Neuronal stem cell (in vitro differentiated cells): ENCODE data around the gene CLEC18C.
"Not testable (repeated sequence)": the region's sequence is repeated elsewhere in the genome, so short reads cannot be mapped to it uniquely, and the experiment has no call there.

Experiments used
- DNase-seq: peaks from one replicate; pipeline ENCODE4 v3.0.0-alpha.2; 2013; ENCODE audit warnings: low spot score
- H2AFZ ChIP-seq: one replicate; pipeline ENCODE4 v1.6.1; 2013; ENCODE audit warnings: mild to moderate bottlenecking, low read length, inconsistent platforms
- H2AK5ac ChIP-seq: 2 replicates; pipeline ENCODE4 v1.6.1; 2013; ENCODE audit warnings: low read depth, mild to moderate bottlenecking, inconsistent platforms, low read length, moderate library complexity, mixed read lengths
- H2BK120ac ChIP-seq: 2 replicates; pipeline ENCODE4 v1.6.1; 2013; ENCODE audit warnings: low read depth, mild to moderate bottlenecking, inconsistent platforms, low read length, moderate library complexity, mixed read lengths
- H2BK12ac ChIP-seq: one replicate; pipeline ENCODE4 v1.6.1; 2013; ENCODE audit warnings: low read length, inconsistent platforms
- H2BK15ac ChIP-seq: 2 replicates; pipeline ENCODE4 v1.6.1; 2013; ENCODE audit warnings: mild to moderate bottlenecking, low read length, inconsistent platforms, mixed read lengths
- H2BK5ac ChIP-seq: one replicate; pipeline ENCODE4 v1.6.1; 2013; ENCODE audit warnings: inconsistent platforms, mild to moderate bottlenecking, low read length, moderate library complexity
- H3K14ac ChIP-seq: one replicate; pipeline ENCODE4 v1.6.1; 2013; ENCODE audit warnings: low read length, inconsistent platforms
- H3K18ac ChIP-seq: 2 replicates; pipeline ENCODE4 v1.6.1; 2013; ENCODE audit warnings: low read length, inconsistent platforms
- H3K23ac ChIP-seq: 2 replicates; pipeline ENCODE4 v1.6.1; 2013; ENCODE audit warnings: low read depth, mild to moderate bottlenecking, mixed read lengths, low read length, inconsistent platforms; ENCODE audit not compliant: poor library complexity
- H3K27ac ChIP-seq: replicated peaks from 3 replicates; pipeline ENCODE4 v1.5.1; 2013; ENCODE audit warnings: low read length, inconsistent platforms
- H3K27me3 ChIP-seq, 3 experiments: 2 replicates each; pipeline ENCODE4 v1.6.1; 2013; ENCODE audit warnings: low read length in 3 of 3, mild to moderate bottlenecking in 2 of 3, inconsistent platforms in 1 of 3, low read depth in 1 of 3, mixed read lengths in 1 of 3, moderate library complexity in 1 of 3; ENCODE audit not compliant: control insufficient read depth in 3 of 3, insufficient read depth in 3 of 3
- H3K36me3 ChIP-seq, 2 donors: replicated peaks in 1 of 2; 2 replicates each; pipeline ENCODE4 v1.6.1; 2013; ENCODE audit warnings: low read length in 2 of 2; ENCODE audit not compliant: control insufficient read depth in 2 of 2, insufficient read depth in 2 of 2
- H3K4ac ChIP-seq: 2 replicates; pipeline ENCODE4 v1.6.1; 2013; ENCODE audit warnings: inconsistent platforms, mild to moderate bottlenecking, low read length, moderate library complexity
- H3K4me1 ChIP-seq, 2 donors: 1 replicate in 1 of 2; 2 replicates in 1 of 2; pipeline ENCODE4 v1.6.1; 2013; ENCODE audit warnings: low read length in 2 of 2, low read depth in 1 of 2; ENCODE audit not compliant: control insufficient read depth in 2 of 2, insufficient read depth in 1 of 2
- H3K4me2 ChIP-seq: one replicate; pipeline ENCODE4 v1.6.1; 2013; ENCODE audit warnings: mild to moderate bottlenecking, low read length, inconsistent platforms; ENCODE audit not compliant: insufficient read depth, poor library complexity, severe bottlenecking
- H3K4me3 ChIP-seq, 2 donors: 2 replicates each; pipeline ENCODE4 v1.5.1; 2013; ENCODE audit warnings: low read length in 2 of 2, mild to moderate bottlenecking in 2 of 2, inconsistent platforms in 1 of 2, moderate library complexity in 1 of 2
- H3K79me1 ChIP-seq: one replicate; pipeline ENCODE4 v1.6.1; 2013; ENCODE audit warnings: low read depth, mild to moderate bottlenecking, inconsistent platforms, low read length, moderate library complexity
- H3K9ac ChIP-seq: one replicate; pipeline ENCODE4 v1.6.1; 2013; ENCODE audit warnings: mild to moderate bottlenecking, low read depth, low read length, inconsistent platforms; ENCODE audit not compliant: poor library complexity
- H3K9me3 ChIP-seq, 2 donors: replicated peaks in 1 of 2; 2 replicates each; pipeline versions ENCODE3 to v1.6.1; 2013; ENCODE audit warnings: low read length in 2 of 2, mild to moderate bottlenecking in 2 of 2, inconsistent platforms in 1 of 2, low read depth in 1 of 2, mixed read lengths in 1 of 2, moderate library complexity in 1 of 2; ENCODE audit not compliant: control insufficient read depth in 2 of 2, insufficient read depth in 1 of 2
- H4K8ac ChIP-seq: one replicate; pipeline ENCODE4 v1.6.1; 2013; ENCODE audit warnings: low read depth, mild to moderate bottlenecking, inconsistent platforms, low read length, moderate library complexity
- H4K91ac ChIP-seq: one replicate; pipeline ENCODE4 v1.6.1; 2013; ENCODE audit warnings: low read length, low read depth, mild to moderate bottlenecking, inconsistent platforms; ENCODE audit not compliant: poor library complexity
- WGBS, 2 donors: extraction: QIAGEN DNeasy Blood & Tissue Kit; methylation state at CpG; one replicate each; pipeline ENCODE4 v1.1.7; 2013; ENCODE audit warnings: missing lambda C conversion rate in 2 of 2, mixed read lengths in 1 of 2; ENCODE audit not compliant: insufficient read length in 2 of 2, insufficient replicate concordance in 1 of 2; ENCODE audit errors: extremely low coverage in 2 of 2; 5-methylcytosine and 5-hydroxymethylcytosine counted together

Gene CLEC18C

DNA sequence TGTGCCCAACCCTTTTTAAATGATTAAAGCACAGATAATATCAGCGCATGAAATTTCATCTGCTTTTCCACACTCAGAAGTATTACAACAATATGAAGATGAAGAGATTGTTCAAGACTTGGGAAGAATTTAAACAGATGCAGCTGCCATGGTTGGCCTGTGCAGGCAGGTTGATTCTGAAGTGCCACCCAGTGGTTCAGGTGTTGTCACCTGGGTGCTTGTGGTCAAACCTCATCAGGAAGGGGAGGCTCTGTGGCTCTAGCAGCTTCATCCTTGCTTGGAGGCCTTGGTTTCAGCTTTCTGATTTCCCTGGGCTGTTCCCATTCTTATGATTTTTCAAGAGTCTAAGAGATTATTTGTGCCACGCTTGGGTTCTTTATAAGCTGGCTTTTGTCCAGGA lies 22.2 kb upstream of the CLEC18C start:
- H3K79me1 ChIP-seq: peaks cover 1% of the 10 kb centered on the region
- H3K4ac ChIP-seq: no peak overlapping the region
- no peaks in the 10 kb centered on the region for H3K27me3 ChIP-seq
- H2BK12ac ChIP-seq: no peak overlapping the region
- no peak overlapping the region for H3K4me2 ChIP-seq
- H3K4me3 ChIP-seq: no peak overlapping the region
- H3K14ac ChIP-seq: no peak overlapping the region
- H4K8ac ChIP-seq: no peak overlapping the region
- no peak overlapping the region for H2BK5ac ChIP-seq
- no peak overlapping the region for H2AFZ ChIP-seq
- H2AK5ac ChIP-seq: no peak overlapping the region
- no peak overlapping the region for H2BK15ac ChIP-seq
- no peaks in the 10 kb centered on the region for H3K9me3 ChIP-seq
- no peak overlapping the region for H3K9ac ChIP-seq
- no CpG with 5 or more reads among the region's 2 CpGs for WGBS, 2 donors
- H3K27ac ChIP-seq: no peak overlapping the region
- no peaks in the 10 kb centered on the region for H3K4me1 ChIP-seq
- DNase-seq: no peak
- peaks cover 25 to 84% of the 10 kb centered on the region in 2 donors for H3K36me3 ChIP-seq
- no peak overlapping the region for H2BK120ac ChIP-seq
- H3K23ac ChIP-seq: no peak overlapping the region
- no peak overlapping the region for H4K91ac ChIP-seq
- H3K18ac ChIP-seq: no peak overlapping the region

DNA sequence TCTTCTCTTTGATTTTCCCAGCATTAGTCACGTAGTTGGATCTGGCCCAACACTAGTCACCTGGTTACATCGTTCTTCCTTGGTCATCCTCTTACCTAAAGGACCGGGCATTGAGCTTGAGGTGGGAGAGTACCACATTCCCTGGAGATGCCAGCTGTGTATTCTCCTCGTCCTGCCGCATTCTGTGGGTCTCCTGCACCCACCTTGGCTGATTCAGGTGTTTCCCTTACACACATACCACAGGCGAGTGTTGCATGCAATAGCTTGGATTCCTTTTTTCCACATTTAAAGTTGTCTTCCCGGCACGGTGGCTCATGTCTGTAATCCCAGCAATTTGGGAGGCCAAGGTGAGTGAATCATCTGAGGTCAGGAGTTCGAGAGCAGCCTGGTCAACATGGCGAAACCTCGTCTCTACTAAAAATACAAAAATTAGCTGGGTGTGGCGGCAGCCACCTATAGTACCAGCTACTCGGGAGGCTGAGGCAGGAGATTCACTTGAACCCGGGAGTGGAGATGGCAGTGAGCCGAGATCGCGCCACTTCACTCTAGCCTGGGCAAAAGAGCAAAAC lies 21.6 kb upstream of the CLEC18C start:
- Histone ChIP-seq H2BK12ac (no peak overlapping the region), H3K4ac (no peak overlapping the region), H3K79me1 (peaks cover 1% of the 10 kb centered on the region), H3K4me2 (no peak overlapping the region), H3K27me3 (no peaks in the 10 kb centered on the region), H2BK15ac (no peak overlapping the region), H4K8ac (no peak overlapping the region), H4K91ac (no peak overlapping the region), H3K4me3 (no peak overlapping the region), H2BK120ac (no peak overlapping the region), H3K23ac (no peak overlapping the region), H3K9ac (no peak overlapping the region), H2BK5ac (no peak overlapping the region), H3K36me3 (peaks cover 31 to 91% of the 10 kb centered on the region in 2 donors), H3K27ac (no peak overlapping the region), H2AFZ (no peak overlapping the region), H3K9me3 (no peaks in the 10 kb centered on the region), H3K18ac (no peak overlapping the region), H3K14ac (no peak overlapping the region), H2AK5ac (no peak overlapping the region), H3K4me1 (no peaks in the 10 kb centered on the region)
- no CpG with 5 or more reads among the region's 17 CpGs for WGBS, 2 donors
- DNase-seq: no peak

DNA sequence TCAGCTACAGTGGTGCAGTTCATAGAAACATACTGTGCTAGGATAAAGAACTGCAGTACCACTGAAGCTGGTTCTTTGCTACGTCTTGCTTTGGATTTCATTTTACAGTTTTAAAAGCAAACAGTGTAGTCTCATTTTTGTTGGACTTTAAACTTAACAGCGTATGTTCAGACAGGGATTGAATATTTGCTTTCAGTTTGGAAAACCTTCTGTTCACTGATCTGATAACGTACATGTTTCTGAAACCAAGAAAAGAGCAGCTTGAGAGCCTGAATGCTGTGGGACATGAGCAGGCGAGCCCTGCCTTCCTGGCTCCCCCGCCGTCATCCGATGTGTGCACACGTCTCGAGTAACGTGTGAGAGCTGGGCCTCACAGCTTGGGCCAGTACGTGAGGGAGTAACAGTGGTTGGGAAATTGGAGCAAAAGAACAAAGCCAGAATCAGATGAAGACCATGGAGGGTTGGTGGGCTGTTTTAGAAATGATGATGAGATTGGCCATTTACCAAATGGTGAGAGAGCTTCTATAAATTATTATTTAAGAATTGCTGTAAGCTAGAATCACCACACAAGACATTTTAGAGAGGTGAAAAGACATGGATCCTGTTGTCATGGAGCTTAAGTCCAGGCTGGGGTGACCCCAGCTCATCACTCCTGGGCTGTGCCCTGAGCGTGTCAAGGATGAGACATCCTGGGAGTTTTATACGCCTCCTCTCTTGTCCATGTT lies 20.8 kb upstream of the CLEC18C start:
- no peak overlapping the region for H4K91ac ChIP-seq
- H2BK12ac ChIP-seq: no peak overlapping the region
- H3K4me2 ChIP-seq: no peak overlapping the region
- H3K4me3 ChIP-seq: no peak overlapping the region
- no peak overlapping the region for H2BK120ac ChIP-seq
- DNase-seq: no peak
- no peak overlapping the region for H2AFZ ChIP-seq
- H3K14ac ChIP-seq: no peak overlapping the region
- no peak overlapping the region for H3K27ac ChIP-seq
- H4K8ac ChIP-seq: no peak overlapping the region
- no peak overlapping the region for H3K18ac ChIP-seq
- peaks cover 36 to 96% of the 10 kb centered on the region in 2 donors for H3K36me3 ChIP-seq
- no CpG with 5 or more reads among the region's 13 CpGs for WGBS, 2 donors
- no peak overlapping the region for H2BK5ac ChIP-seq
- no peak overlapping the region for H3K9ac ChIP-seq
- no peaks in the 10 kb centered on the region for H3K27me3 ChIP-seq
- no peaks in the 10 kb centered on the region for H3K9me3 ChIP-seq
- H3K4ac ChIP-seq: no peak overlapping the region
- no peak overlapping the region for H3K23ac ChIP-seq
- H2AK5ac ChIP-seq: no peak overlapping the region
- no peaks in the 10 kb centered on the region for H3K4me1 ChIP-seq
- no peak overlapping the region for H2BK15ac ChIP-seq
- H3K79me1 ChIP-seq: peaks cover 1% of the 10 kb centered on the region

DNA sequence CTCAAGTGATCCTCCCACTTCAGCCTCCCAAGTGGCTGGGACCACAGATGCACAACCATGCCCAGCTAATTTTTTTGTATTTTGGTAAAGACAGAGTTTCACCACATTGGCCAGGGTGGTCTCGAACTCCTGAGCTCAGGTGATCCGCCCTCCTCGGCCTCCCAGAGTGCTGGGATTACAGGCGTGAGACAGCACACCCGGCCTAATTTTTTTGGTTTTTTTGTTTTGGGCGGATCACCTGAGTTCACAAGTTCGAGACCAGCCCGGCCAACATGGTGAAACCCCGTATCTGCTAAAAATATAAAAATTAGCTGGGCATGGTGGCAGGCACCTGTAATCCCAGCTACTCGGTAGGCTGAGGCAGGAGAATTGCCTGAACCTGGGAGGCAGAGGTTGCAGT lies 18.9 kb upstream of the CLEC18C start:
- H3K79me1 ChIP-seq, H3K4me1 ChIP-seq, H2BK120ac ChIP-seq, H4K8ac ChIP-seq, H3K9me3 ChIP-seq, H3K4ac ChIP-seq, H3K23ac ChIP-seq, H2AK5ac ChIP-seq, H2AFZ ChIP-seq, H3K27me3 ChIP-seq, H3K4me2 ChIP-seq, H3K9ac ChIP-seq, H3K27ac ChIP-seq, H4K91ac ChIP-seq, H3K14ac ChIP-seq, H2BK12ac ChIP-seq, H3K4me3 ChIP-seq, H3K18ac ChIP-seq, DNase-seq, H2BK5ac ChIP-seq, H2BK15ac ChIP-seq: not testable (repeated sequence)
- H3K36me3 ChIP-seq: peaks cover 42 to 97% of the 10 kb centered on the region in 2 donors
- whole genome bisulfite sequencing, 2 donors: no CpG with 5 or more reads among the region's 10 CpGs
